GF-D8 (cell line): ENCODE measurements around the gene DSCAM.

Experiments used
- DNase-seq: peaks from one replicate; lab custom pipeline; 2025; lab: John Stamatoyannopoulos, UW

The DSCAM gene

GRCh38 chr21:40770435-40771055, 76.4 kb downstream of the DSCAM start:
- DNase-seq: no peak

GRCh38 chr21:40769231-40769630, 77.7 kb downstream of the DSCAM start:
- DNase-seq: no peak

- DNase-seq: no peak
These were observed 78.9 kb downstream of the DSCAM start for GRCh38 chr21:40768056-40768455.

GRCh38 chr21:40766381-40766780, 80.6 kb downstream of the DSCAM start:
- DNase-seq: no peak

- DNase-seq: no peak
These were observed 81.1 kb downstream of the DSCAM start for GRCh38 chr21:40765811-40766210.

GRCh38 chr21:40760821-40761220, 86.1 kb downstream of the DSCAM start:
- no peak for DNase-seq

- DNase-seq: no peak
These were observed 87.9 kb downstream of the DSCAM start for GRCh38 chr21:40759061-40759460.

GRCh38 chr21:40757366-40757765, 89.6 kb downstream of the DSCAM start:
- DNase-seq: no peak

- no peak for DNase-seq
These were observed 92.5 kb downstream of the DSCAM start for GRCh38 chr21:40754466-40754865.

- DNase-seq: no peak
These were observed 93.2 kb downstream of the DSCAM start for GRCh38 chr21:40753756-40754155.

- no peak for DNase-seq
These were observed 94.8 kb downstream of the DSCAM start for GRCh38 chr21:40752125-40752524.

- no peak for DNase-seq
These were observed 95.7 kb downstream of the DSCAM start for GRCh38 chr21:40751221-40751620.

GRCh38 chr21:40736145-40736544, 110.8 kb downstream of the DSCAM start:
- no peak for DNase-seq

GRCh38 chr21:40733024-40733397, 113.9 kb downstream of the DSCAM start:
- DNase-seq: no peak

- DNase-seq: no peak
These were observed 114.5 kb downstream of the DSCAM start for GRCh38 chr21:40732253-40733023.

GRCh38 chr21:40731206-40731605, 115.8 kb downstream of the DSCAM start:
- DNase-seq: no peak

- no peak for DNase-seq
These were observed 116.5 kb downstream of the DSCAM start for GRCh38 chr21:40730426-40730800.

- no peak for DNase-seq
These were observed 117.1 kb downstream of the DSCAM start for GRCh38 chr21:40729761-40730425.

- DNase-seq: no peak
These were observed 123.0 kb downstream of the DSCAM start for GRCh38 chr21:40723966-40724365.

GRCh38 chr21:40723317-40723716, 123.6 kb downstream of the DSCAM start:
- DNase-seq: no peak

GRCh38 chr21:40719615-40720014, 127.3 kb downstream of the DSCAM start:
- no peak for DNase-seq

GRCh38 chr21:40717028-40717427, 129.9 kb downstream of the DSCAM start:
- DNase-seq: no peak

GRCh38 chr21:40714536-40714935, 132.4 kb downstream of the DSCAM start:
- no peak for DNase-seq
